ENCODE data around the gene KCNH1. TPM values are rescaled to one million over a fixed set of nuclear protein-coding genes. Genes with fewer than 3 reads are reported as not detected.
"Not testable (repeated sequence)": the region's sequence is repeated elsewhere in the genome, so short reads cannot be mapped to it uniquely, and the experiment has no call there.

Gene KCNH1
- total and polyA plus RNA-seq, 2 experiments from 2014 or later, result 0.03 to 0.17 TPM

DNA sequence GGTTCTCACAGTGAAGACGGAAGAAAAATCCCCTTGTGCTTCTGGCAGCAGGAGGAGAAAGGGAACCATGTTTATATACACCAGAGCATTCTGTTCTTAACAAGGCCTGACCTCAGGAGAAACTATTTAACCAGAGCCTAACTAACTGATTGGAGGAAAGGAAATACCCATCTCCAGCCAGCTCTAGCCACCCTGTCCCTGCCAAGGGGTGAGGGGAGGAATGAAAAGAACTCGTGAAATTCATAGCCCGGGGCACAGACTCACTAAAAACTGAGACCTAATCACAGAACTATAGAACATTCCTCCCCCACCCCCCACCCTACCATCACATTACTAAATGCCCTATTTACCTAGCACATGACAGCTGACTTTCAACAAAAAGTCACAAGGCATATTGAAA is 65.0 kb downstream of the KCNH1 start:
- no peaks in the 10 kb centered on the region for H4K20me1 ChIP-seq (ENCODE audit: insufficient read depth, poor library complexity, severe bottlenecking)
- no peak overlapping the region for H3K27ac ChIP-seq
- no peaks in the 10 kb centered on the region for H3K4me1 ChIP-seq (ENCODE audit: insufficient read depth)
- no peaks in the 10 kb centered on the region for H3K36me3 ChIP-seq (replicated peaks; ENCODE audit: insufficient read depth, low read depth)
- H3K27me3 ChIP-seq, result no peaks in the 10 kb centered on the region
- H3K9me2 ChIP-seq (replicated peaks; ENCODE audit: insufficient read depth), result no peaks in the 10 kb centered on the region
- no peak overlapping the region for H3K4me3 ChIP-seq
- 57% methylated on average over 3 of the region's 3 CpGs for WGBS (ENCODE audit: low lambda C conversion rate, missing lambda C conversion rate)
- H3K4me2 ChIP-seq, result no peak overlapping the region
- TF ChIP-seq EZH2 (IDR thresholded peaks at IDR 0.05; ENCODE audit: borderline replicate concordance), result no peak
- TF ChIP-seq, protein P1, sequence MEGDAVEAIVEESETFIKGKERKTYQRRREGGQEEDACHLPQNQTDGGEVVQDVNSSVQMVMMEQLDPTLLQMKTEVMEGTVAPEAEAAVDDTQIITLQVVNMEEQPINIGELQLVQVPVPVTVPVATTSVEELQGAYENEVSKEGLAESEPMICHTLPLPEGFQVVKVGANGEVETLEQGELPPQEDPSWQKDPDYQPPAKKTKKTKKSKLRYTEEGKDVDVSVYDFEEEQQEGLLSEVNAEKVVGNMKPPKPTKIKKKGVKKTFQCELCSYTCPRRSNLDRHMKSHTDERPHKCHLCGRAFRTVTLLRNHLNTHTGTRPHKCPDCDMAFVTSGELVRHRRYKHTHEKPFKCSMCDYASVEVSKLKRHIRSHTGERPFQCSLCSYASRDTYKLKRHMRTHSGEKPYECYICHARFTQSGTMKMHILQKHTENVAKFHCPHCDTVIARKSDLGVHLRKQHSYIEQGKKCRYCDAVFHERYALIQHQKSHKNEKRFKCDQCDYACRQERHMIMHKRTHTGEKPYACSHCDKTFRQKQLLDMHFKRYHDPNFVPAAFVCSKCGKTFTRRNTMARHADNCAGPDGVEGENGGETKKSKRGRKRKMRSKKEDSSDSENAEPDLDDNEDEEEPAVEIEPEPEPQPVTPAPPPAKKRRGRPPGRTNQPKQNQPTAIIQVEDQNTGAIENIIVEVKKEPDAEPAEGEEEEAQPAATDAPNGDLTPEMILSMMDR (IDR thresholded peaks at IDR 0.05; ENCODE audit: poor library complexity), result no peak
- no peak for TF ChIP-seq EZH2phosphoT487 (IDR thresholded peaks at IDR 0.05; ENCODE audit: low read depth, severe bottlenecking, unreplicated experiment)
- no peaks in the 10 kb centered on the region for H3K79me2 ChIP-seq
- H2AFZ ChIP-seq, result no peak overlapping the region
- DNase-seq (ENCODE audit: low spot score), result no peak
- no peaks in the 10 kb centered on the region for H3K9me3 ChIP-seq (ENCODE audit: low read depth)

DNA sequence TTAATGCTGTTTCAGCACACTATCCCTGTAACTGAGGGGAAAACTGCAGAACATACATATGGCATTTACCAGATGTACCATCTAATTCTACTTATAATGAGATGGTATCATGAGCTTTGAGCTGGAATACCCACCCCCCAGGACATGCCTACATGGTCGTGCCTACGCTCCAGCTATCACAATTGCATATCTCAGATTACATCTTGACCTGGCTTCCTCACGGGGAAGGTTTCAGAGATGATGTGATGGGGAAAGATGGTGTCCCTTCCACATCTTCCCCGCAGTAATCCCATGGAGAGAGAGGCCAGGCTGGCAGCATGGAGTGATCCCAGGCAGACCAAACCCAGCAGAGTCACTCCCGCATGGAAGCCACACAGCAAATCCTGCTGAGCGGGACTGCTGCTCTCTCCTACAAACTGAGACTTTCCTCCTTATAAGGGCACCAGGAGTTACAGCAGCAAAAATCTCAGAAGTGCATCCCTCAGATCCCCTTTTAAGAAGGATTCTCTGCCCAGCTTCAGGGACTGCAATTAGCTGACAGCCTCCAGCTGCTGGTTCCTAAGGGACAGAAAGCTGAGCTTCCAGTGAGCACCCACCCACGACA is 67.1 kb downstream of the KCNH1 start:
- TF ChIP-seq EZH2phosphoT487 (IDR thresholded peaks at IDR 0.05; ENCODE audit: low read depth, severe bottlenecking, unreplicated experiment), result no peak
- TF ChIP-seq EZH2 (IDR thresholded peaks at IDR 0.05; ENCODE audit: borderline replicate concordance), result no peak
- TF ChIP-seq, protein P1 (IDR thresholded peaks at IDR 0.05; ENCODE audit: poor library complexity), result no peak

DNA sequence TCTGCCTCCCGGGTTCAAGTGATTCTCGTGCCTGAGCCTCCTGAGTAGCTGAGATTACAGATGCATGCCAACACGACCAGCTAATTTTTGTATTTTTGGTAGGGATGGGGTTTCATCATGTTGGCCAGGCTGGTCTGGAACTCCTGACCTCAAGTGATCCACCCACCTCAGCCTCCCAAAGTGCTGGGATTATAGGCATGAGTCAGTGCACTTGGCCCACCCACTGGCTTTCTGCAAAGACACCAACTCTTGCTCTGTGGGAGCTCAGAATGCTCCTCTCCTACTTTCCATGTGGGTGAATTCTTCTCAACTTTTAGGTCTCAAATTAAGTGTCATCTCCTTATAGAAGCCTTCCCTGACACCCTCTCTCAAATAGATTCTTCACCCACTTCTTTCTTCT is 92.1 kb downstream of the KCNH1 start:
- not testable (repeated sequence) for H2AFZ ChIP-seq; DNase-seq (ENCODE audit: low spot score); H3K9me2 ChIP-seq (replicated peaks; ENCODE audit: insufficient read depth); H3K27ac ChIP-seq; H3K4me3 ChIP-seq; H3K4me1 ChIP-seq (ENCODE audit: insufficient read depth); H4K20me1 ChIP-seq (ENCODE audit: insufficient read depth, poor library complexity, severe bottlenecking); H3K9me3 ChIP-seq (ENCODE audit: low read depth); H3K79me2 ChIP-seq; H3K27me3 ChIP-seq; H3K36me3 ChIP-seq (replicated peaks; ENCODE audit: insufficient read depth, low read depth); H3K4me2 ChIP-seq
- 77% methylated on average over 3 of the region's 3 CpGs for WGBS (ENCODE audit: low lambda C conversion rate, missing lambda C conversion rate)

More for the DNA sequence above, 67.1 kb downstream of the KCNH1 start:
- Histone ChIP-seq H3K79me2 (no peaks in the 10 kb centered on the region), H3K4me1 (ENCODE audit: insufficient read depth) (no peaks in the 10 kb centered on the region), H3K27ac (no peak overlapping the region), H3K36me3 (replicated peaks; ENCODE audit: insufficient read depth, low read depth) (no peaks in the 10 kb centered on the region), H2AFZ (no peak overlapping the region), H4K20me1 (ENCODE audit: insufficient read depth, poor library complexity, severe bottlenecking) (no peaks in the 10 kb centered on the region), H3K9me3 (ENCODE audit: low read depth) (no peaks in the 10 kb centered on the region), H3K9me2 (replicated peaks; ENCODE audit: insufficient read depth) (no peaks in the 10 kb centered on the region), H3K4me2 (no peak overlapping the region), H3K27me3 (no peaks in the 10 kb centered on the region), H3K4me3 (no peak overlapping the region)
- DNase-seq (ENCODE audit: low spot score), result no peak
- 72% methylated on average over 7 of the region's 7 CpGs for WGBS (ENCODE audit: low lambda C conversion rate, missing lambda C conversion rate)

DNA sequence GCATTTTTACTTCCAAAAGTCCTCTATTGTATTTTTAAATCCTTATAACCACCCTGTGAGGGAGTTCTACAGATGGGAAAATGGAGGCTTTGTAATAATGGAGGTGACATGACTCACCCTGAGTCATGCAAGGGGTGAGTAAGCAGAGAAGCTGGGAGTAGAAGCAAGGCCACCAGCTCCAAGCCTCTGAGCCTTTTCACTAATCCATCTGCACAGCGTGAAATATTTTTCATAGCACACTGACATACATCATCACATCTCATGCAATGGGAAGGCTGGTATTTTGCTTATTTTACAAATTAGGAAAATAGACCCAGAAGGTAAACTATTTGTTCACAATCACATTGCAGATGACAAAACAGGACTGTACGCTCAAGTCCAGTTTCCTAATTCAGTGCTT is 96.9 kb downstream of the KCNH1 start:
- H2AFZ ChIP-seq, result no peak overlapping the region
- H3K4me3 ChIP-seq, result no peak overlapping the region
- no peaks in the 10 kb centered on the region for H3K36me3 ChIP-seq (replicated peaks; ENCODE audit: insufficient read depth, low read depth)
- peak; percentile 20 for DNase-seq (ENCODE audit: low spot score)
- no peaks in the 10 kb centered on the region for H3K9me2 ChIP-seq (replicated peaks; ENCODE audit: insufficient read depth)
- TF ChIP-seq EZH2 (IDR thresholded peaks at IDR 0.05; ENCODE audit: borderline replicate concordance) (no peak), EZH2phosphoT487 (IDR thresholded peaks at IDR 0.05; ENCODE audit: low read depth, severe bottlenecking, unreplicated experiment) (no peak)
- TF ChIP-seq, protein P1 (IDR thresholded peaks at IDR 0.05; ENCODE audit: poor library complexity), result no peak
- 75% methylated on average over 2 of the region's 2 CpGs for WGBS (ENCODE audit: low lambda C conversion rate, missing lambda C conversion rate)
- no peaks in the 10 kb centered on the region for H3K4me1 ChIP-seq (ENCODE audit: insufficient read depth)
- no peak overlapping the region for H3K4me2 ChIP-seq
- no peaks in the 10 kb centered on the region for H3K27me3 ChIP-seq
- H3K9me3 ChIP-seq (ENCODE audit: low read depth), result no peaks in the 10 kb centered on the region
- no peaks in the 10 kb centered on the region for H4K20me1 ChIP-seq (ENCODE audit: insufficient read depth, poor library complexity, severe bottlenecking)
- no peaks in the 10 kb centered on the region for H3K79me2 ChIP-seq
- no peak overlapping the region for H3K27ac ChIP-seq
